Lower leg skin (tissue), 3 donors: Measurements from ENCODE around the gene PTGDR2.

Experiments
- CTCF ChIP-seq, 3 donors: fragments of 450-650 bp; IDR thresholded peaks; one replicate each; pipeline ENCODE4 v1.5.1; 2016; ENCODE audit warnings: antibody characterized with exemption in 3 of 3, mild to moderate bottlenecking in 3 of 3, moderate library complexity in 2 of 3
- POLR2A ChIP-seq, 2 donors: fragments of 450-650 bp; IDR thresholded peaks; one replicate each; pipeline ENCODE4 v1.6.1; 2016 to 2017; ENCODE audit warnings: antibody characterized with exemption in 2 of 2, mild to moderate bottlenecking in 1 of 2, moderate library complexity in 1 of 2

- TF ChIP-seq POLR2A (IDR thresholded peaks at IDR 0.05) (no peak), CTCF (IDR thresholded peaks at IDR 0.05) (no peak)
Measured at GRCh38 chr11:60889869-60890311, 34.1 kb upstream of the PTGDR2 start.
